Smooth muscle cell (in vitro differentiated cells): ENCODE data around the gene SLC43A1. TPM values are rescaled to one million over a fixed set of nuclear protein-coding genes. Genes with fewer than 3 reads are reported as not detected.

Source experiments
- DNase-seq: peaks from one replicate; lab custom pipeline; 2025; ENCODE audit not compliant: unreplicated experiment; lab: John Stamatoyannopoulos, UW
- H2AFZ ChIP-seq: fragments of 200-600 bp; sonication (generic); 2 replicates; pipeline ENCODE4 v1.6.0; 2016; ENCODE audit warnings: antibody characterized with exemption, low read depth, mild to moderate bottlenecking
- H3F3A ChIP-seq: fragments of 200-600 bp; sonication (generic); 2 replicates; pipeline ENCODE4 v1.6.0; 2017; ENCODE audit warnings: antibody characterized with exemption, low read depth
- H3K27ac ChIP-seq: fragments of 200-600 bp; sonication (generic); 2 replicates; pipeline ENCODE4 v1.5.1; 2016; ENCODE audit warnings: low read depth, mild to moderate bottlenecking
- H3K27me3 ChIP-seq: fragments of 200-600 bp; sonication (generic); 2 replicates; pipeline ENCODE4 v1.6.1; 2016; ENCODE audit warnings: low read depth, mild to moderate bottlenecking
- H3K36me3 ChIP-seq: fragments of 200-600 bp; sonication (generic); 2 replicates; pipeline ENCODE4 v1.5.1; 2016; ENCODE audit warnings: low read depth
- H3K4me1 ChIP-seq: fragments of 200-600 bp; sonication (generic); 2 replicates; pipeline ENCODE4 v1.5.1; 2016; ENCODE audit warnings: low read depth
- H3K4me2 ChIP-seq: fragments of 200-600 bp; sonication (generic); 2 replicates; pipeline ENCODE4 v1.6.0; 2016; ENCODE audit warnings: mild to moderate bottlenecking
- H3K4me3 ChIP-seq: fragments of 200-600 bp; sonication (generic); 2 replicates; pipeline ENCODE4 v1.5.1; 2016; ENCODE audit warnings: mild to moderate bottlenecking
- H3K79me2 ChIP-seq: fragments of 200-600 bp; sonication (generic); 2 replicates; pipeline ENCODE4 v1.6.0; 2016; ENCODE audit warnings: low read depth, mild to moderate bottlenecking
- H3K9ac ChIP-seq: fragments of 200-600 bp; sonication (generic); 2 replicates; pipeline ENCODE4 v1.6.0; 2016; ENCODE audit warnings: low read depth
- H3K9me3 ChIP-seq: fragments of 200-600 bp; sonication (generic); replicated peaks from 2 replicates; pipeline ENCODE4 v1.5.1; 2016; ENCODE audit warnings: low read depth
- H4K20me1 ChIP-seq: fragments of 200-600 bp; sonication (generic); 2 replicates; pipeline ENCODE4 v1.6.0; 2016; ENCODE audit warnings: low read depth
- WGBS: methylation state at CpG from one replicate; pipeline ENCODE4 v1.1.7; 2016; ENCODE audit warnings: low lambda C conversion rate; 5-methylcytosine and 5-hydroxymethylcytosine counted together
- polyA plus RNA-seq: library from polyadenylated mRNA; unstranded; fragments of >200 nt; fragmentation: Nextera tagmentation; extraction: Ambion mirVana; gene quantifications from 2 replicates; pipeline ENCODE4 v1.2.1, GENCODE V29; 2016
- total RNA-seq: library from RNA; depleted of rRNA; stranded (reverse); fragments of >200 nt; gene quantifications from 2 replicates; pipeline ENCODE4 v1.2.3, GENCODE V29; 2014
- TF ChIP-seq, protein P1 (sequence below): fragments of 200-600 bp; sonication (generic); IDR thresholded peaks from 2 replicates; pipeline ENCODE4 v1.5.1; 2017; ENCODE audit warnings: borderline replicate concordance, mild to moderate bottlenecking, antibody characterized with exemption; ENCODE audit not compliant: insufficient read depth, poor library complexity, severe bottlenecking

The SLC43A1 gene
- total and polyA plus RNA-seq, 2 experiments from 2014 or later: 1.3 to 7.3 TPM

DNA sequence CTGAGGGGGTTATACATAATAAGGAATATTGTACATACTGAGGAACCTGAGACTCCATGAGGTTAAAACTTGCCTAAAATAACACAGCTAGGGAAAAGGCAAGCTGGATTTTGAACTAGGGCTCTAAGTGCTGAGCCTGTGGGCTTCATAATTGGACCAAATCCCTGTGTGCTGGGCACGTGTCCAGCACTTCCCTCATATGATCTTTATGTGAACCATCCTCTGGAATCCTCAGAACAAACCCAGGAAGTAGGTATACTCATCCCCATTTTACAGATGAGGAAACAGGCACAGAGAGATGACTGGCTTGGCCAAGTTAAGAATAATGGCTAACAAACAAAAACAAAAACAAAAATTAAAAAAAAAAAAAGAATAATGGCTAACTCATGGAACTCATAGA lies 40.3 kb downstream of the SLC43A1 start:
- no peak overlapping the region for H3K4me3 ChIP-seq
- no peak overlapping the region for H3K9ac ChIP-seq
- no peak for DNase-seq
- no peaks in the 10 kb centered on the region for H3K36me3 ChIP-seq
- H2AFZ ChIP-seq: no peak overlapping the region
- no peaks in the 10 kb centered on the region for H3K79me2 ChIP-seq
- 56% methylated on average over 1 of the region's 1 CpG for WGBS
- H4K20me1 ChIP-seq: no peaks in the 10 kb centered on the region
- TF ChIP-seq, protein P1, sequence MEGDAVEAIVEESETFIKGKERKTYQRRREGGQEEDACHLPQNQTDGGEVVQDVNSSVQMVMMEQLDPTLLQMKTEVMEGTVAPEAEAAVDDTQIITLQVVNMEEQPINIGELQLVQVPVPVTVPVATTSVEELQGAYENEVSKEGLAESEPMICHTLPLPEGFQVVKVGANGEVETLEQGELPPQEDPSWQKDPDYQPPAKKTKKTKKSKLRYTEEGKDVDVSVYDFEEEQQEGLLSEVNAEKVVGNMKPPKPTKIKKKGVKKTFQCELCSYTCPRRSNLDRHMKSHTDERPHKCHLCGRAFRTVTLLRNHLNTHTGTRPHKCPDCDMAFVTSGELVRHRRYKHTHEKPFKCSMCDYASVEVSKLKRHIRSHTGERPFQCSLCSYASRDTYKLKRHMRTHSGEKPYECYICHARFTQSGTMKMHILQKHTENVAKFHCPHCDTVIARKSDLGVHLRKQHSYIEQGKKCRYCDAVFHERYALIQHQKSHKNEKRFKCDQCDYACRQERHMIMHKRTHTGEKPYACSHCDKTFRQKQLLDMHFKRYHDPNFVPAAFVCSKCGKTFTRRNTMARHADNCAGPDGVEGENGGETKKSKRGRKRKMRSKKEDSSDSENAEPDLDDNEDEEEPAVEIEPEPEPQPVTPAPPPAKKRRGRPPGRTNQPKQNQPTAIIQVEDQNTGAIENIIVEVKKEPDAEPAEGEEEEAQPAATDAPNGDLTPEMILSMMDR: no peak
- no peak overlapping the region for H3K27ac ChIP-seq
- peaks cover 96% of the 10 kb centered on the region for H3K27me3 ChIP-seq
- no peaks in the 10 kb centered on the region for H3F3A ChIP-seq
- H3K4me2 ChIP-seq: no peak overlapping the region
- no peaks in the 10 kb centered on the region for H3K9me3 ChIP-seq
- H3K4me1 ChIP-seq: peaks cover 4% of the 10 kb centered on the region

- Histone ChIP-seq H2AFZ (no peak overlapping the region), H3K9me3 (no peaks in the 10 kb centered on the region), H3K4me2 (no peak overlapping the region), H3F3A (no peaks in the 10 kb centered on the region), H4K20me1 (no peaks in the 10 kb centered on the region), H3K9ac (no peak overlapping the region), H3K36me3 (no peaks in the 10 kb centered on the region), H3K4me3 (no peak overlapping the region), H3K27me3 (peaks cover 96% of the 10 kb centered on the region), H3K27ac (no peak overlapping the region), H3K79me2 (no peaks in the 10 kb centered on the region), H3K4me1 (peaks cover 4% of the 10 kb centered on the region)
- no peak for DNase-seq
- TF ChIP-seq, protein P1: no peak
- 75% methylated on average over 5 of the region's 5 CpGs for WGBS
Measured at GRCh38 chr11:57474803-57475115, 40.7 kb downstream of the SLC43A1 start.

- no peak overlapping the region for H2AFZ ChIP-seq
- H3K27me3 ChIP-seq: peaks cover 96% of the 10 kb centered on the region
- H3K4me1 ChIP-seq: peaks cover 4% of the 10 kb centered on the region
- no peak overlapping the region for H3K4me2 ChIP-seq
- H3K79me2 ChIP-seq: no peaks in the 10 kb centered on the region
- WGBS: 67% methylated on average over 9 of the region's 9 CpGs
- TF ChIP-seq, protein P1: no peak
- H3K27ac ChIP-seq: no peak overlapping the region
- H4K20me1 ChIP-seq: no peaks in the 10 kb centered on the region
- no peak overlapping the region for H3K9ac ChIP-seq
- no peaks in the 10 kb centered on the region for H3F3A ChIP-seq
- H3K9me3 ChIP-seq: no peaks in the 10 kb centered on the region
- H3K4me3 ChIP-seq: no peak overlapping the region
- no peak for DNase-seq
- no peaks in the 10 kb centered on the region for H3K36me3 ChIP-seq
Measured at GRCh38 chr11:57474017-57474802, 41.3 kb downstream of the SLC43A1 start.
